Neural cell (in vitro differentiated cells): ENCODE data around the gene CD81. TPM values are rescaled to one million over a fixed set of nuclear protein-coding genes. Genes with fewer than 3 reads are reported as not detected.

Experiments
- H2AFZ ChIP-seq: fragments of 200-600, 300-800 bp; sonication (generic), shearing (Covaris generic); 2 replicates; pipeline ENCODE4 v1.6.0; 2014; ENCODE audit warnings: low read depth, mild to moderate bottlenecking, antibody characterized with exemption, low read length, moderate library complexity
- H3F3A ChIP-seq: fragments of 200-600 bp; shearing (Covaris generic); 2 replicates; pipeline ENCODE4 v1.6.1; 2016; ENCODE audit warnings: mild to moderate bottlenecking, moderate library complexity, mixed read lengths, antibody characterized with exemption, low read length; ENCODE audit not compliant: insufficient read depth, poor library complexity, severe bottlenecking
- H3K27ac ChIP-seq: fragments of 200-600, 300-800 bp; sonication (generic), shearing (Covaris generic); 2 replicates; pipeline ENCODE4 v1.5.1; 2014; ENCODE audit warnings: mild to moderate bottlenecking, low read length, moderate library complexity
- H3K27me3 ChIP-seq: fragments of 300-800, 200-600 bp; sonication (generic), shearing (Covaris generic); 2 replicates; pipeline ENCODE4 v1.6.0; 2014; ENCODE audit warnings: mild to moderate bottlenecking, low read depth, low read length, moderate library complexity; ENCODE audit not compliant: insufficient read depth
- H3K36me3 ChIP-seq: fragments of 300-800, 200-600 bp; sonication (generic), shearing (Covaris generic); 2 replicates; pipeline ENCODE4 v1.5.1; 2014; ENCODE audit warnings: mild to moderate bottlenecking, antibody characterized with exemption, low read length, moderate library complexity; ENCODE audit not compliant: insufficient read depth
- H3K4me2 ChIP-seq: fragments of 300-800, 200-600 bp; sonication (generic), shearing (Covaris generic); 2 replicates; pipeline ENCODE4 v1.6.0; 2014; ENCODE audit warnings: mild to moderate bottlenecking, low read length
- H3K4me3 ChIP-seq: fragments of 300-800, 200-600 bp; sonication (generic), shearing (Covaris generic); 2 replicates; pipeline ENCODE4 v1.5.1; 2014; ENCODE audit warnings: mild to moderate bottlenecking, low read length, moderate library complexity
- H3K79me2 ChIP-seq: fragments of 200-600 bp; shearing (Covaris generic); replicated peaks from 2 replicates; pipeline ENCODE4 v1.6.0; 2014; ENCODE audit warnings: mild to moderate bottlenecking, low read length, moderate library complexity; ENCODE audit not compliant: insufficient read depth
- H3K9ac ChIP-seq: fragments of 300-800, 200-600 bp; sonication (generic), shearing (Covaris generic); 2 replicates; pipeline ENCODE4 v1.6.1; 2016; ENCODE audit warnings: mild to moderate bottlenecking, low read length, mixed read lengths
- H3K9me2 ChIP-seq: fragments of 200-600 bp; shearing (Covaris generic); 2 replicates; pipeline ENCODE4 v1.6.1; 2016; ENCODE audit warnings: mild to moderate bottlenecking, low read length, mixed read lengths; ENCODE audit not compliant: insufficient read depth
- H3K9me3 ChIP-seq: fragments of 200-600, 300-800 bp; sonication (generic), shearing (Covaris generic); 2 replicates; pipeline ENCODE4 v1.6.1; 2016; ENCODE audit warnings: mild to moderate bottlenecking, mixed run types, low read length, moderate library complexity, mixed read lengths
- H4K20me1 ChIP-seq: fragments of 200-600 bp; shearing (Covaris generic); 2 replicates; pipeline ENCODE4 v1.6.1; 2016; ENCODE audit warnings: mild to moderate bottlenecking, mixed run types; ENCODE audit not compliant: insufficient read depth
- CTCF ChIP-seq: fragments of 450-650 bp; IDR thresholded peaks from 2 replicates; pipeline ENCODE4 v1.5.1; 2014; ENCODE audit warnings: antibody characterized with exemption, mild to moderate bottlenecking, moderate library complexity; ENCODE audit not compliant: poor library complexity, severe bottlenecking
- EP300 ChIP-seq: fragments of 450-650 bp; conservative IDR thresholded peaks from 2 replicates; pipeline ENCODE4 v1.6.1; 2014; ENCODE audit warnings: antibody characterized with exemption, mild to moderate bottlenecking, moderate library complexity; ENCODE audit not compliant: poor library complexity, severe bottlenecking
- EZH2 ChIP-seq: fragments of 200-600, 300-800 bp; shearing (Covaris generic), sonication (generic); IDR thresholded peaks from 2 replicates; pipeline ENCODE4 v1.6.1; 2014; ENCODE audit warnings: antibody characterized with exemption, low read length, borderline replicate concordance, mild to moderate bottlenecking; ENCODE audit not compliant: insufficient read depth, poor library complexity, severe bottlenecking
- MXI1 ChIP-seq: fragments of 450-650 bp; conservative IDR thresholded peaks from 2 replicates; pipeline ENCODE4 v1.6.1; 2014; ENCODE audit warnings: antibody characterized with exemption, mild to moderate bottlenecking; ENCODE audit not compliant: poor library complexity, severe bottlenecking
- POLR2AphosphoS5 ChIP-seq: IDR thresholded peaks from 2 replicates; pipeline ENCODE4 v1.6.1; 2012
- RAD21 ChIP-seq: fragments of 450-650 bp; conservative IDR thresholded peaks from 2 replicates; pipeline ENCODE4 v1.6.1; 2014; ENCODE audit warnings: antibody characterized with exemption, mild to moderate bottlenecking, moderate library complexity
- REST ChIP-seq: IDR thresholded peaks from 2 replicates; pipeline ENCODE4 v1.6.1; 2012; ENCODE audit warnings: borderline replicate concordance
- SMC3 ChIP-seq: fragments of 450-650 bp; conservative IDR thresholded peaks from 2 replicates; pipeline ENCODE4 v1.6.1; 2014; ENCODE audit warnings: antibody characterized with exemption, mild to moderate bottlenecking, moderate library complexity; ENCODE audit not compliant: poor library complexity
- TAF1 ChIP-seq: IDR thresholded peaks from 2 replicates; pipeline ENCODE4 v1.6.1; 2012; ENCODE audit warnings: low read depth
- polyA plus RNA-seq: library from polyadenylated mRNA; depleted of rRNA; stranded (reverse); fragments of >200 nt; gene quantifications from 2 replicates; pipeline ENCODE4 v1.2.3, GENCODE V29; 2014

CD81 gene
- polyA plus RNA-seq, 1 donor from 2014 or later, result 97.8 TPM

- H3K27ac ChIP-seq, result no peak overlapping the region
- no peaks in the 10 kb centered on the region for H3K27me3 ChIP-seq
- no peaks in the 10 kb centered on the region for H4K20me1 ChIP-seq
- H3K79me2 ChIP-seq, result no peaks in the 10 kb centered on the region
- no peak overlapping the region for H3K4me2 ChIP-seq
- no peaks in the 10 kb centered on the region for H3F3A ChIP-seq
- H3K9me2 ChIP-seq, result no peaks in the 10 kb centered on the region
- H3K36me3 ChIP-seq, result no peaks in the 10 kb centered on the region
- no peak overlapping the region for H2AFZ ChIP-seq
- TF ChIP-seq CTCF, result no peak
- TF ChIP-seq MXI1, result no peak
- no peak for TF ChIP-seq POLR2AphosphoS5
- TF ChIP-seq SMC3, result no peak
- no peak for TF ChIP-seq EZH2
- no peak for TF ChIP-seq EP300
- no peak for TF ChIP-seq RAD21
- no peak for TF ChIP-seq TAF1
- TF ChIP-seq REST, result no peak
- H3K9me3 ChIP-seq, result no peaks in the 10 kb centered on the region
- H3K9ac ChIP-seq, result no peak overlapping the region
- no peak overlapping the region for H3K4me3 ChIP-seq
These were observed 35.2 kb downstream of the CD81 start for GRCh38 chr11:2412323-2412722.

- Histone ChIP-seq H3K27me3 (no peaks in the 10 kb centered on the region), H3F3A (no peaks in the 10 kb centered on the region), H3K27ac (no peak overlapping the region), H3K36me3 (no peaks in the 10 kb centered on the region), H3K9me2 (no peaks in the 10 kb centered on the region), H2AFZ (no peak overlapping the region), H3K9ac (no peak overlapping the region), H3K9me3 (no peaks in the 10 kb centered on the region), H3K4me2 (no peak overlapping the region), H4K20me1 (no peaks in the 10 kb centered on the region), H3K79me2 (no peaks in the 10 kb centered on the region), H3K4me3 (no peak overlapping the region)
- no peak for TF ChIP-seq TAF1
- no peak for TF ChIP-seq POLR2AphosphoS5
- no peak for TF ChIP-seq RAD21
- no peak for TF ChIP-seq EP300
These were observed 36.9 kb downstream of the CD81 start for GRCh38 chr11:2413742-2414579.
